Right cardiac atrium (tissue), 5 donors: ENCODE results near the gene MTHFR. TPM values are rescaled to one million over a fixed set of nuclear protein-coding genes. Genes with fewer than 3 reads are reported as not detected.

Experiments
- ATAC-seq, 2 donors: fragments of 200-7000 bp; cut with Tn5 transposase; one replicate each; pipeline versions ENCODE4 v1.8.0 to v1.9.1; 2020; ENCODE audit warnings: moderate library complexity in 2 of 2, mild to moderate bottlenecking in 1 of 2
- DNase-seq, 3 donors: peaks; one replicate each; pipeline ENCODE4 v3.0.0-alpha.2; 2020
- H3K27ac ChIP-seq: one replicate; pipeline ENCODE4 v1.5.1; 2013; ENCODE audit warnings: mild to moderate bottlenecking, low read length, control low read depth, moderate library complexity
- H3K27me3 ChIP-seq: one replicate; pipeline ENCODE4 v1.6.1; 2013; ENCODE audit not compliant: control insufficient read depth, insufficient read depth
- H3K4me1 ChIP-seq: one replicate; pipeline ENCODE4 v1.6.1; 2013; ENCODE audit warnings: low read length; ENCODE audit not compliant: control insufficient read depth, insufficient read depth
- H3K4me3 ChIP-seq: one replicate; pipeline ENCODE4 v1.5.1; 2013; ENCODE audit warnings: low read length, control low read depth
- H3K9me3 ChIP-seq: one replicate; pipeline ENCODE4 v1.6.1; 2013; ENCODE audit warnings: low read length; ENCODE audit not compliant: control insufficient read depth
- WGBS: extraction: QIAGEN DNeasy Blood & Tissue Kit; methylation state at CpG from one replicate; pipeline ENCODE4 v1.1.7; 2013; 5-methylcytosine and 5-hydroxymethylcytosine counted together
- intact Hi-C, 4 donors: fragments of 100-400 bp; cut with DNase I; formaldehyde crosslinking; loops; one replicate each; pipeline versions ENCODE4 v1.11.0 to v1.14.0; 2022 to 2023
- polyA plus RNA-seq: library from polyadenylated mRNA; stranded (reverse); fragments of 200-250 nt; gene quantifications from one replicate; pipeline ENCODE4 v1.2.3, GENCODE V29; 2013
- total RNA-seq, 4 donors: library from RNA; stranded (reverse); fragmentation: NEBNext Ultra II Directional; extraction: Animal tissue kit (Norgen Biotek cat#: 25700); gene quantifications; one replicate each; pipeline ENCODE4 v1.2.1, GENCODE V29; 2021
- donor health status: healthy with polysubstance abuse.
- donor health status: DM: no; HTN: yes; CAD: no.
- donor health status: DM: no; HTN: no; CAD: no.
- donor health status: DM: no; HTN: yes; CAD: no; lungs with severe emphysema.
- donor health status: DM: yes; HTN: yes; CAD: no.

MTHFR gene
- total and polyA plus RNA-seq, 5 donors = 36.7 to 75.2 (median 55.6) TPM

GRCh38 chr1:11778844-11779623 is 26.7 kb downstream of the MTHFR start:
- DNase-seq (peak in 2 of 3 donors; percentile 23 to 54), ATAC-seq (no peak)
- no peaks in the 10 kb centered on the region for H3K4me1 ChIP-seq
- H3K9me3 ChIP-seq = no peaks in the 10 kb centered on the region
- WGBS = 91% methylated on average over 15 of the region's 15 CpGs
- intact Hi-C loops = no loop called here
- H3K27me3 ChIP-seq = no peaks in the 10 kb centered on the region
- H3K27ac ChIP-seq = no peak overlapping the region
- no peak overlapping the region for H3K4me3 ChIP-seq

- H3K9me3 ChIP-seq = no peaks in the 10 kb centered on the region
- intact Hi-C loops = no loop called here
- H3K27ac ChIP-seq = no peak overlapping the region
- H3K4me3 ChIP-seq = no peak overlapping the region
- H3K27me3 ChIP-seq = no peaks in the 10 kb centered on the region
- WGBS = 90% methylated on average over 9 of the region's 9 CpGs
- peak in 2 of 3 donors; percentile 6 to 36 for DNase-seq
- no peaks in the 10 kb centered on the region for H3K4me1 ChIP-seq
- ATAC-seq = no peak
Observed at GRCh38 chr1:11778336-11778735, 27.4 kb downstream of the MTHFR start.

- intact Hi-C loops = no loop called here
- DNase-seq (peak in 2 of 3 donors; percentile 20 to 26), ATAC-seq (no peak)
- Histone ChIP-seq H3K4me1 (no peaks in the 10 kb centered on the region), H3K27ac (no peak overlapping the region), H3K27me3 (no peaks in the 10 kb centered on the region), H3K4me3 (no peak overlapping the region), H3K9me3 (no peaks in the 10 kb centered on the region)
- WGBS = 91% methylated on average over 8 of the region's 8 CpGs
Observed at GRCh38 chr1:11777658-11778322, 28.0 kb downstream of the MTHFR start.

- 92% methylated on average over 9 of the region's 9 CpGs for WGBS
- H3K27ac ChIP-seq = no peak overlapping the region
- H3K27me3 ChIP-seq = no peaks in the 10 kb centered on the region
- ATAC-seq (no peak), DNase-seq (peak in 2 of 3 donors; percentile 2 to 7)
- H3K4me3 ChIP-seq = no peak overlapping the region
- no peaks in the 10 kb centered on the region for H3K4me1 ChIP-seq
- H3K9me3 ChIP-seq = no peaks in the 10 kb centered on the region
- intact Hi-C loops = no loop called here
Observed at GRCh38 chr1:11774753-11775152, 31.0 kb downstream of the MTHFR start.

- no peak for ATAC-seq
- DNase-seq = peak in 2 of 3 donors; percentile 39 to 42
- WGBS = 59% methylated on average over 5 of the region's 5 CpGs
- Histone ChIP-seq H3K4me1 (no peaks in the 10 kb centered on the region), H3K4me3 (no peak overlapping the region), H3K9me3 (no peaks in the 10 kb centered on the region), H3K27me3 (no peaks in the 10 kb centered on the region), H3K27ac (no peak overlapping the region)
- intact Hi-C loops = no loop called here
Observed at GRCh38 chr1:11772458-11772857, 33.3 kb downstream of the MTHFR start.

- no peaks in the 10 kb centered on the region for H3K27me3 ChIP-seq
- intact Hi-C loops = no loop called here
- no peaks in the 10 kb centered on the region for H3K4me1 ChIP-seq
- H3K27ac ChIP-seq = no peak overlapping the region
- 71% methylated on average over 11 of the region's 11 CpGs for WGBS
- DNase-seq (peak in 2 of 3 donors; percentile 7 to 14), ATAC-seq (no peak)
- H3K4me3 ChIP-seq = no peak overlapping the region
- no peaks in the 10 kb centered on the region for H3K9me3 ChIP-seq
Observed at GRCh38 chr1:11771481-11772043, 34.2 kb downstream of the MTHFR start.

GRCh38 chr1:11770011-11770410 is 35.8 kb downstream of the MTHFR start:
- intact Hi-C loops = no loop called here

GRCh38 chr1:11769274-11769673 is 36.5 kb downstream of the MTHFR start:
- WGBS = 80% methylated on average over 4 of the region's 4 CpGs
- Histone ChIP-seq H3K9me3 (no peaks in the 10 kb centered on the region), H3K4me1 (no peaks in the 10 kb centered on the region), H3K27me3 (no peaks in the 10 kb centered on the region), H3K27ac (no peak overlapping the region), H3K4me3 (no peak overlapping the region)
- DNase-seq = peak in 2 of 3 donors; percentile 10 to 14
- no peak for ATAC-seq
- intact Hi-C loops = no loop called here

More at GRCh38 chr1:11770011-11770410, 35.8 kb downstream of the MTHFR start:
- Histone ChIP-seq H3K4me3 (no peak overlapping the region), H3K4me1 (no peaks in the 10 kb centered on the region), H3K27ac (no peak overlapping the region), H3K27me3 (no peaks in the 10 kb centered on the region), H3K9me3 (no peaks in the 10 kb centered on the region)
- DNase-seq (no peak), ATAC-seq (no peak)

- Histone ChIP-seq H3K9me3 (no peaks in the 10 kb centered on the region), H3K27me3 (no peaks in the 10 kb centered on the region), H3K27ac (no peak overlapping the region), H3K4me3 (no peak overlapping the region), H3K4me1 (no peaks in the 10 kb centered on the region)
- intact Hi-C loops = no loop called here
- ATAC-seq (peak in 1 of 2 donors; percentile 27), DNase-seq (peak in 2 of 3 donors; percentile 33 to 36)
- WGBS = 46% methylated on average over 4 of the region's 4 CpGs
Observed at GRCh38 chr1:11768821-11769220, 36.9 kb downstream of the MTHFR start.

GRCh38 chr1:11767922-11768704 is 37.7 kb downstream of the MTHFR start:
- Histone ChIP-seq H3K27me3 (no peaks in the 10 kb centered on the region), H3K9me3 (no peaks in the 10 kb centered on the region), H3K27ac (no peak overlapping the region), H3K4me3 (no peak overlapping the region), H3K4me1 (no peaks in the 10 kb centered on the region)
- WGBS = 79% methylated on average over 16 of the region's 16 CpGs
- peak in 2 of 3 donors; percentile 36 to 41 for DNase-seq
- intact Hi-C loops = no loop called here
- ATAC-seq = no peak
